Measurements from ENCODE around the gene AIFM1.

- TF ChIP-seq CTCF (IDR thresholded peaks at IDR 0.05) (no peak), CHD2 (IDR thresholded peaks at IDR 0.05; ENCODE audit: low read length, partially characterized antibody) (no peak), HDAC2 (IDR thresholded peaks at IDR 0.05) (no peak), PBX3 (IDR thresholded peaks at IDR 0.05) (no peak), POLR2A (IDR thresholded peaks at IDR 0.05; ENCODE audit: low read length) (no peak), CEBPB (IDR thresholded peaks at IDR 0.05) (no peak), BHLHE40 (IDR thresholded peaks at IDR 0.05; ENCODE audit: low read depth, low read length) (no peak), SREBF2 (IDR thresholded peaks at IDR 0.05) (no peak), E2F6 (IDR thresholded peaks at IDR 0.05; ENCODE audit: borderline replicate concordance, low read depth) (no peak), USF2 (IDR thresholded peaks at IDR 0.05) (no peak), SMC3 (IDR thresholded peaks at IDR 0.05) (no peak), RCOR1 (IDR thresholded peaks at IDR 0.05; ENCODE audit: low read depth, low read length) (no peak)
Measured at GRCh38 chrX:130197464-130197863, 31.8 kb upstream of the AIFM1 start.

Data from A549 (cell line).